ENCODE measurements around the gene GNAQ.

GNAQ gene

DNA sequence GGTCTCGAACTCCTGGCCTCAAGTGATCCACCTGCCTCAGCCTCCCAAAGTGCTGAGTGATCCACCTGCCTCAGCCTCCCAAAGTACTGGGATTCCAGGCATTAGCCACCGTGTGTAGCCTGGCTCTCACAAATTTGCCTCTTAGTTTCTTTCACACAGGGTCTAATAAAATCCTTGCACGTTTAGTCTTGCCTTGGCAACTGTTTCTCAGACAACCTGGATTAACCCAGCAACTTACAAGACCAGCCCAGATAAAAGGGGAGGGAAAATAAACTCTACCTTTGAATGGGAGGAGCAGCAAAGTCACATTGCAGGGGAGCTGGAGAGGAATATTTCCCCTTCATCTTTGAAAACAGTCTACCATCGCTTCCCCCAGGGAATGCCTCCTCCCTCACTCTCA, 354.2 kb downstream of the GNAQ start:
- no peak for DNase-seq

GRCh38 chr9:77673941-77674791, 357.4 kb downstream of the GNAQ start:
- no peak for DNase-seq

GRCh38 chr9:77672183-77672582, 359.4 kb downstream of the GNAQ start:
- DNase-seq, result no peak

- no peak for DNase-seq
Measured at GRCh38 chr9:77667151-77667550, 364.5 kb downstream of the GNAQ start.
